ENCODE data around the gene MLIP.

MLIP gene

GRCh38 chr6:54085047-54085446 lies 26.2 kb upstream of the MLIP start:
- TF ChIP-seq CTCF (IDR thresholded peaks at IDR 0.05; ENCODE audit: control insufficient read depth, extremely low read depth, insufficient read depth): no peak
- no peak overlapping the region for H3K4me3 ChIP-seq (ENCODE audit: low read depth, low read length)
- no peak for DNase-seq (ENCODE audit: low read depth)

DNA sequence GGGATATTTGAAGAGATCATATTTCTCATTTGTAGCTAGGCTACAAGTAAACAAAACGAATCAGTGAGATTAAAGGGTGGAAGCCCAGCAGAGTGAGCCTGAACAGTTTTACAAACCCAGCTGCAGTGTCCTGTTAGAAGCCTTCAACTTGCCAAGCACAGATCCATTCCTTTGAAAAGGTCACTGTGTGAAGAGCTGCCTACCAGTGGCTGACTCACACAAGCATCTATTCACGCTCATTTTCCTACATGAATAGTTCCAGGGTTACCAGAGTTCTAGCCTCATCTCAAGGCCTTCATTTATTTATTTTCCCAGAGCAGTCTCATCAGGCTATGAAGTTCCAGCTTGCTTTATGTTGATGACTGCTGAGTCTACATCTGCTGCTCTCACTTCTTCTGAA lies 25.7 kb upstream of the MLIP start:
- no peak for DNase-seq (ENCODE audit: low read depth)
- TF ChIP-seq CTCF (IDR thresholded peaks at IDR 0.05; ENCODE audit: control insufficient read depth, extremely low read depth, insufficient read depth): no peak

DNA sequence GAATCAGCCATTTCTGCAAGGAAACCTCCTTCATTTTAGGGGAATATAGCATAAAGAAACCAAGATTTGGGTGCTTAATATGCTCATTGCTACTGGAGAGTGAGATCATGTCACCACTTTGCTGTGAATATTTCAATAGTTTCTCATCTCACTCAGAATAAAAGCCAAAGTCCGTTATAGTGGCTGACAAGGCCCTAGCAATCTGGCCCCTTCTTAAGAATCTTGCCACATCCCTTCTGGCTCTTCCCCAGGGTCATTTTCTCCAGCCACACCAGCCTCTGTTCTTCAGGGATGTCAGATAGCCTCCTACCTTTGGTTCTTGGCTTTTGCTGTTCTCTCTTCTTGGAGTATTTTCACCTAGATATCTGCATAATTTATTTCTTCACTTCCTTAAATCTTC lies 24.8 kb upstream of the MLIP start:
- H3K4me3 ChIP-seq (ENCODE audit: low read depth, low read length): no peak overlapping the region
- TF ChIP-seq CTCF (IDR thresholded peaks at IDR 0.05; ENCODE audit: control insufficient read depth, extremely low read depth, insufficient read depth): no peak
- no peak for DNase-seq (ENCODE audit: low read depth)

More for the DNA sequence above, 25.7 kb upstream of the MLIP start:
- no peak overlapping the region for H3K4me3 ChIP-seq (ENCODE audit: low read depth, low read length)

- TF ChIP-seq CTCF (IDR thresholded peaks at IDR 0.05; ENCODE audit: control insufficient read depth, extremely low read depth, insufficient read depth): no peak
- no peak overlapping the region for H3K4me3 ChIP-seq (ENCODE audit: low read depth, low read length)
- DNase-seq (ENCODE audit: low read depth): no peak
These were observed 23.5 kb upstream of the MLIP start for GRCh38 chr6:54087721-54088120.

DNA sequence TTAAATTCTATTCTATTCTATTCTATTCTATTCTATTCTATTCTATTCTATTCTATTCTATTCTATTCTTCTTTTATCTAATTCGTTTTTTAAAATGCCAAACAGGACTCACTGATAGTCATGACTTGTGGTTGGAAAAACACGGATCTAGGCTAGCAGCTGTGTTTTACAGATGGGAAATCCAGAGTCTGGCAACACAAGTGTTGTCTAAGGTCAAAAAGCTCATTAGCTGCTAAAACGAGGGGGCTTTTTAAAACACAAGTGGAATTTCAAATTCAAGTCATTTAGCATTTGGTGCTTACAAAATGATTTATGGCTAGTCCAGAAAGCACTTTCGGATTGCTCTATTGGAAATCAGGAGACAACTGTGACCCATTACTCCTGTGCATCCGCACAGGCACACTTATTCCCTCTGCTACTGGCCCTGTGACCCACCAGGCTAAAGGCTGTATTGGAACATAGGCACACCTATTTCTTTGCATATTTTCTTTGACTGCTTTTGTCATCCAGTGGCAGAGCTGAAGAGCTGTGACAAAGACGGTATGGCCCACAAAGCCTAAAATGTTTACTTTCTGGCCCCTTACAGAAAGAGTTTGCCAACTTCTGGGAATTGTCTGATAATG lies 17.8 kb upstream of the MLIP start:
- TF ChIP-seq CTCF (IDR thresholded peaks at IDR 0.05; ENCODE audit: control insufficient read depth, extremely low read depth, insufficient read depth): no peak
- no peak overlapping the region for H3K4me3 ChIP-seq (ENCODE audit: low read depth, low read length)
- DNase-seq (ENCODE audit: low read depth): no peak

GRCh38 chr6:54094293-54094692 lies 16.9 kb upstream of the MLIP start:
- no peak for TF ChIP-seq CTCF (IDR thresholded peaks at IDR 0.05; ENCODE audit: control insufficient read depth, extremely low read depth, insufficient read depth)
- no peak for DNase-seq (ENCODE audit: low read depth)
- H3K4me3 ChIP-seq (ENCODE audit: low read depth, low read length): no peak overlapping the region

DNA sequence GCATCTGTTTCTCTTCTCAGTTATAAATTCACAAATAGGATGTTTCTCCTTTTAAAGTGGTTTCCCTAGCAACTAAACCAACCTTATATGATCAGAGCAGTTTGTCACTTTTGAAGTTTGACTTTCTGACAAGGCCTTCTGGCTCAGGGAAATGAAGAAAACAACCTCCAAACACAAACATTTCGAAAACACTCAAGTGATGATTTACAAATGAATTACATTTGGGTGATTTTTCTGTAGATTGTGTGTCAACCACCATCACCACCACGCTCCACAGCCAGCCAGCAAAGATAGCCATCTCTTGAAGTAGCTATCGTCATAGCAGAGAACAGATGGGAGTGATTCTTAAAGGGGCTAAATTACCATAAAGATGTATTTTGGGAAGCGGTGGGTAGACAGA lies 16.5 kb upstream of the MLIP start:
- DNase-seq (ENCODE audit: low read depth): no peak
- H3K4me3 ChIP-seq (ENCODE audit: low read depth, low read length): no peak overlapping the region
- no peak for TF ChIP-seq CTCF (IDR thresholded peaks at IDR 0.05; ENCODE audit: control insufficient read depth, extremely low read depth, insufficient read depth)

Measured in LNCaP clone FGC (cell line).